Panc1 (cell line): ENCODE data around the gene POU4F1. TPM values are rescaled to one million over a fixed set of nuclear protein-coding genes. Genes with fewer than 3 reads are reported as not detected.

ENCODE experiments used
- ATAC-seq: fragments of 200-7000 bp; cut with Tn5 transposase; 2 replicates; pipeline ENCODE4 v1.9.1; 2020; ENCODE audit warnings: mild to moderate bottlenecking, moderate library complexity
- BruUV-seq: library from RNA; stranded (reverse); fragments of 400-500 nt; replicated peaks from 2 replicates; lab custom pipeline; 2021; lab: Mats Ljungman, UMichigan
- CTCF ChIA-PET: fragments of 300-600 bp; sonication (Branson Sonifier 250); formaldehyde crosslinking; loops from one replicate; lab custom pipeline; 2022; ENCODE audit warnings: antibody characterized with exemption; lab: Charles Lee
- POLR2A ChIA-PET: fragments of 300-600 bp; sonication (Branson Sonifier 250); formaldehyde crosslinking; loops from one replicate; lab custom pipeline; 2022; ENCODE audit warnings: antibody characterized with exemption; lab: Charles Lee
- DNase-seq: peaks from one replicate; pipeline ENCODE4 v3.0.0-alpha.2; 2010; ENCODE audit warnings: low read depth, low spot score
- H3K27ac ChIP-seq: 2 replicates; pipeline ENCODE4 v1.5.1; 2011; ENCODE audit warnings: mild to moderate bottlenecking, low read length, inconsistent platforms
- H3K27me3 ChIP-seq: fragments of 200-500 bp; sonication (Bioruptor generic); 2 replicates; pipeline ENCODE4 v1.6.0; 2014; ENCODE audit warnings: low read length, inconsistent platforms; ENCODE audit not compliant: control insufficient read depth, insufficient read depth
- H3K36me3 ChIP-seq: fragments of 200-500 bp; sonication (Bioruptor generic); 2 replicates; pipeline ENCODE4 v1.5.1; 2014; ENCODE audit warnings: inconsistent platforms, mild to moderate bottlenecking, low read length, moderate library complexity; ENCODE audit not compliant: control insufficient read depth, insufficient read depth
- H3K4me1 ChIP-seq: 2 replicates; pipeline ENCODE4 v1.5.1; 2011; ENCODE audit warnings: inconsistent platforms, mild to moderate bottlenecking, low read length, moderate library complexity; ENCODE audit not compliant: control insufficient read depth, insufficient read depth
- H3K4me3 ChIP-seq, 2 experiments: 2 replicates each; pipeline ENCODE4 v1.5.1; 2011 to 2012; ENCODE audit warnings: low read depth in 2 of 2, low read length in 2 of 2, mild to moderate bottlenecking in 2 of 2, inconsistent platforms in 1 of 2, moderate library complexity in 1 of 2
- H3K9me3 ChIP-seq: fragments of 200-500 bp; sonication (Bioruptor generic); 2 replicates; pipeline ENCODE4 v1.5.1; 2014; ENCODE audit warnings: low read depth, mild to moderate bottlenecking, inconsistent platforms, low read length, moderate library complexity; ENCODE audit not compliant: control insufficient read depth, insufficient read depth
- CTCF ChIP-seq: fragments of 450-650 bp; IDR thresholded peaks from 2 replicates; pipeline ENCODE4 v1.5.1; 2017; ENCODE audit warnings: mild to moderate bottlenecking
- POLR2AphosphoS5 ChIP-seq: IDR thresholded peaks from 2 replicates; pipeline ENCODE4 v1.6.1; 2012; ENCODE audit warnings: mild to moderate bottlenecking, low read depth, low read length, moderate library complexity
- REST ChIP-seq, 2 experiments: IDR thresholded peaks; 2 replicates each; pipeline ENCODE4 v1.6.1; 2011 to 2012; ENCODE audit warnings: low read depth in 2 of 2, control low read depth in 1 of 2, low read length in 1 of 2, mild to moderate bottlenecking in 1 of 2, moderate library complexity in 1 of 2; ENCODE audit not compliant: insufficient read depth in 1 of 2
- SIN3A ChIP-seq: IDR thresholded peaks from 2 replicates; pipeline ENCODE4 v1.6.1; 2012; ENCODE audit warnings: low read depth, mild to moderate bottlenecking, low read length, moderate library complexity, borderline replicate concordance; ENCODE audit not compliant: insufficient read depth
- TCF7L2 ChIP-seq: IDR thresholded peaks from 2 replicates; pipeline ENCODE4 v1.6.1; 2011; ENCODE audit warnings: mild to moderate bottlenecking, low read depth, low read length, inconsistent platforms
- in situ Hi-C: cut with HindIII; loops from 2 replicates; pipeline ENCODE4 v1.10.0; 2016; ENCODE audit warnings: low sequenced_read_pairs, low pct_unique_long_range_greater_than_20kb
- intact Hi-C: fragments of 100-400 bp; cut with micrococcal nuclease; formaldehyde crosslinking; loops from one replicate; pipeline ENCODE4 v1.10.0; 2022; ENCODE audit not compliant: unreplicated experiment
- total RNA-seq: library from RNA; stranded (reverse); gene quantifications from one replicate; pipeline ENCODE4 v1.2.1, GENCODE V29; 2021; ENCODE audit not compliant: unreplicated experiment

POU4F1 gene
- total RNA-seq, 1 experiment from 2014 or later = not detected

GRCh38 chr13:78595495-78596398 lies 7.6 kb downstream of the POU4F1 start:
- ChIA-PET CTCF (no interaction called here), POLR2A (no interaction called here)
- in situ Hi-C loops = no loop called here
- H3K9me3 ChIP-seq = no peaks in the 10 kb centered on the region
- intact Hi-C loops = no loop called here
- no TSS peak for BruUV-seq
- H3K4me3 ChIP-seq = no peak overlapping the region
- TF ChIP-seq REST (IDR thresholded peaks at IDR 0.05; ENCODE audit: insufficient read depth in 1 of 2, low read depth in 2 of 2, low read length in 1 of 2) (no peak), POLR2AphosphoS5 (no peak), SIN3A (no peak), TCF7L2 (no peak)
- ATAC-seq (no peak), DNase-seq (no peak)
- peaks cover 10% of the 10 kb centered on the region for H3K27me3 ChIP-seq
- no peaks in the 10 kb centered on the region for H3K4me1 ChIP-seq
- no peak overlapping the region for H3K27ac ChIP-seq
- H3K36me3 ChIP-seq = no peaks in the 10 kb centered on the region

GRCh38 chr13:78594456-78594975 lies 8.8 kb downstream of the POU4F1 start:
- in situ Hi-C loops = no loop called here

More at GRCh38 chr13:78594456-78594975, 8.8 kb downstream of the POU4F1 start:
- Histone ChIP-seq H3K27me3 (peaks cover 10% of the 10 kb centered on the region), H3K4me3 (no peak overlapping the region), H3K36me3 (no peaks in the 10 kb centered on the region), H3K9me3 (no peaks in the 10 kb centered on the region), H3K4me1 (no peaks in the 10 kb centered on the region), H3K27ac (no peak overlapping the region)
- ATAC-seq (no peak), DNase-seq (no peak)
- TF ChIP-seq TCF7L2 (no peak), POLR2AphosphoS5 (no peak), REST (IDR thresholded peaks at IDR 0.05; ENCODE audit: insufficient read depth in 1 of 2, low read depth in 2 of 2, low read length in 1 of 2) (no peak), SIN3A (no peak), CTCF (no peak)
- ChIA-PET POLR2A (no interaction called here), CTCF (no interaction called here)
- intact Hi-C loops = no loop called here
- no TSS peak for BruUV-seq
